SW480 (cell line): Measurements from ENCODE around the gene TMSB4Y.

ENCODE experiments used
- DNase-seq: peaks from one replicate; pipeline ENCODE4 v3.0.0-alpha.2; 2016; ENCODE audit warnings: low spot score

Gene TMSB4Y

GRCh38 chrY:13703568-13703968 lies at the start of gene TMSB4Y:
Gene TMSB4Y, plus strand, starts transcription at chrY:13703899.
- DNase-seq, result no peak

GRCh38 chrY:13664162-13664561 lies 39.5 kb upstream of the TMSB4Y start:
- DNase-seq, result no peak

GRCh38 chrY:13671122-13671521 lies 32.6 kb upstream of the TMSB4Y start:
- no peak for DNase-seq

GRCh38 chrY:13702276-13702675 lies 1.4 kb upstream of the TMSB4Y start:
- no peak for DNase-seq

- DNase-seq, result no peak
Measured at GRCh38 chrY:13704121-13704930, 627 bp downstream of the TMSB4Y start.

- no peak for DNase-seq
Measured at GRCh38 chrY:13705197-13705596, 1.5 kb downstream of the TMSB4Y start.

- DNase-seq, result no peak
Measured at GRCh38 chrY:13708038-13708437, 4.3 kb downstream of the TMSB4Y start.

- no peak for DNase-seq
Measured at GRCh38 chrY:13718996-13719395, 15.3 kb downstream of the TMSB4Y start.

GRCh38 chrY:13729517-13729916 lies 25.8 kb downstream of the TMSB4Y start:
- DNase-seq, result no peak

GRCh38 chrY:13738618-13739017 lies 34.9 kb downstream of the TMSB4Y start:
- no peak for DNase-seq

GRCh38 chrY:13751289-13752071 lies 47.8 kb downstream of the TMSB4Y start:
- DNase-seq, result no peak

GRCh38 chrY:13754661-13755060 lies 51.0 kb downstream of the TMSB4Y start:
- DNase-seq, result no peak
